Measurements from ENCODE around the gene ARL8B.
"Not testable (repeated sequence)": the region's sequence is repeated elsewhere in the genome, so short reads cannot be mapped to it uniquely, and the experiment has no call there.

ARL8B gene

GRCh38 chr3:5122030-5122740 lies at the start of gene ARL8B:
TSS of gene ARL8B (plus strand) at chr3:5122292. CDS start at chr3:5122466, 174 bp downstream.
- DNase-seq (ENCODE audit: low spot score) = peak; percentile 93

- DNase-seq (ENCODE audit: low spot score) = no peak
Measured at GRCh38 chr3:5073374-5074085, 48.6 kb upstream of the ARL8B start.

DNA sequence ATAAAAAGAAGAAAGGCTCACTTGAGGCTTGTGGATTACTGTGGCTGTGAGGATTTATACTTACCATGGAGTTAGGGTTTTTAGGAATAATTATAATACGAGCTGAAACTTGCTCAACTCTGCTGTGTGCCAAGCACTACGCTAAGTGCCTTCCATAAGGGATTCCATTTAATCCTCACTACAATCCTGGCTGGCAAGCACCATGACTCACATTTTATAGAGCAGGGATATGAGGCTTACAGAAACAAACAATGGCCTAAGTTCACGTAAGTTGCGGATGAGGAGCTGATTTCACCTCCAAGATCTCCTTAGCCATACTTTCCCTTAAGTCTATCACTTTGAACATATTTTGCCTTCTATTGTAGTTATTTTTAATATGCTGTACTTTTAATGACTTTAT lies 43.9 kb upstream of the ARL8B start:
- no peak for DNase-seq (ENCODE audit: low spot score)

GRCh38 chr3:5079761-5080160 lies 42.3 kb upstream of the ARL8B start:
- no peak for DNase-seq (ENCODE audit: low spot score)

- no peak for DNase-seq (ENCODE audit: low spot score)
Measured at GRCh38 chr3:5080779-5081550, 41.1 kb upstream of the ARL8B start.

DNA sequence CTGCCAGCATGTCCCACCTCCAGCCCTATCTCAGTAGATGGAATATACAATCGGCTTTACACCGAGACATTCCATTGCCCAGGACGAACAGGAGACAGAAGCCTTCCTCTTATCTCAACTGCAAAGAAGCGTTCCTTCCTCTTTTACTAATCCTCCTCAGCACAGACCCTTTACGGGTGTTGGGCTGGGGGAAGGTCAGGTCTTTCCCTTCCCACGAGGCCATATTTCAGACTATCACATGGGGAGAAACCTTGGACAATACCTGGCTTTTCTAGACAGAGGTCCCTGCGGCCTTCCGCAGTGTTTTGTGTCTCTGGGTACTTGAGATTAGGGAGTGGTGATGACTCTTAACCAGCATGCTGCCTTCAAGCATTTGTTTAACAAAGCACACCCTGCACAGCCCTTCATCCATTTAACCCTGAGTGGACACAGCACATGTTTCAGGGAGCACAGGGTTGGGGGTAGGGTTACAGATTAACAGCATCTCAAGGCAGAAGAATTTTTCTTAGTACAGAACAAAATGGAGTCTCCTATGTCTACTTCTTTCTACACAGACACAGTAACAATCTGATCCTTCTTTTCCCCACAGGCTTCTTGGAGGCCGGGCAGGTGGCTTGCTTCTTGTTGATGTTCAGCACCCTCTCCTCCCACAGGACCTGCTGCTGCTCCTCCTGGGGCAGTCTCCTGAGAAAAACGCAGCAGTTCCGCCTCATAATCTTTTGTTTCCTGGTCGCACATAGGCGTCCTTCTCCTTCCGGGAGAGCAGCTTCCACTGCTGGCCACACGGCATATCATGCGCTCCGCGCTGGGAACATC lies 39.9 kb upstream of the ARL8B start:
- not testable (repeated sequence) for DNase-seq (ENCODE audit: low spot score)

- no peak for DNase-seq (ENCODE audit: low spot score)
Measured at GRCh38 chr3:5082789-5083115, 39.3 kb upstream of the ARL8B start.

GRCh38 chr3:5084224-5084623 lies 37.9 kb upstream of the ARL8B start:
- DNase-seq (ENCODE audit: low spot score) = no peak

DNA sequence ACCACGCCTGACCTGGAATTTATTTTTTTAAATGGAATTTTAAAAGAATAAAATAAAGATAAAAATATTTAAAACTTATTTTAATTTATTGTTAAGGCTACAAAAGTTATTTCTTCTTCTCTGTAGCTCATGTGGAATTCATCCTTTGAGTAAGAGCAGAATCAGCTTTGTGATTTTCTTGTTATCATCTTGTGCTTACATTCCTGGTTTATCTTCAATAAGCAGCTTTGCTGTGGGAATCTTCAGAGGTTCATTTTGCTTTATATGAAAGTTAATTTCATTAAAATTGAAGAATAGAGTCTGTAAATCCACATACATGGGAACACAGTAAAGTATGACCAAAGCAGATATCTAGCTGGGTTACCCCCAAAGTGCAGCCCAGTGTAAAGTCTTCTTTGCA lies 35.4 kb upstream of the ARL8B start:
- no peak for DNase-seq (ENCODE audit: low spot score)

- DNase-seq (ENCODE audit: low spot score) = no peak
Measured at GRCh38 chr3:5087209-5087608, 34.9 kb upstream of the ARL8B start.

DNA sequence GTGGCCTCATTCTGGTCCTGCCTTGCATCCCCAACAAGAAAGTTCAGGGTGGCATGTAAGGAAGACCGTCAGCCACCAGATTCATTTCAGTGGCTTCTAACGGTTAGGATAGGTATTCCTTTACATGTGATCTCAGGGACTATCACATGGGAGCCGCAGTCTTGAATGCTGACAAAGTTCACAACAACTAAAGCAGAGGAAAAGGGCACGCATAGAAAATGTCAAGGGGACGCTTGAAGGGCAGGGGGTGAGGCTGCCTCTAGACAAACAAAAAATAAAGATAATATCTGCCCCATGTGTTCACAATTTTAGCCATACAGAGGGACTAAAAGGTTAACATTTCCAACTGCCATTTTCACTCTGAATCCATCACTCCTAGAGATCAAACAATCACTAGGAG lies 31.9 kb upstream of the ARL8B start:
- DNase-seq (ENCODE audit: low spot score) = no peak

DNA sequence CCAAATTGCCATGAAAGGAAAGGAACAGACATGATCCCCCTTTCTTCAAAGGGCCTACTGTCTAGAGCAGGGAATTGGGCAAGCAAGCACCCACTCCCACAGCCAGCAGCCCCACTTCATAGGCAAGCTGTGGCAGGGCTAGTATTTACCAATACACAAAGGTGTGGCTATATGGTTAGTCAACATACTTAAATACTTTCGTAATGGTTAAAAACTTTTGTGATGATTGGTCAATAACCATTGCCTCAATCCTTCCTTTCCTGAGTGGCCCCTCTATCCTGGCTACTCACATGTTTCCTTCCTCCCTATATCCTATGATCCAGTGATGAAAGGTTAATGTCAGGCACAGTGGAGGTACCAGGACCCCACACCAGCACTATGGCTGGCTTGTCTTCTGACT lies 30.1 kb upstream of the ARL8B start:
- DNase-seq (ENCODE audit: low spot score) = no peak

GRCh38 chr3:5093731-5094130 lies 28.4 kb upstream of the ARL8B start:
- DNase-seq (ENCODE audit: low spot score) = no peak

DNA sequence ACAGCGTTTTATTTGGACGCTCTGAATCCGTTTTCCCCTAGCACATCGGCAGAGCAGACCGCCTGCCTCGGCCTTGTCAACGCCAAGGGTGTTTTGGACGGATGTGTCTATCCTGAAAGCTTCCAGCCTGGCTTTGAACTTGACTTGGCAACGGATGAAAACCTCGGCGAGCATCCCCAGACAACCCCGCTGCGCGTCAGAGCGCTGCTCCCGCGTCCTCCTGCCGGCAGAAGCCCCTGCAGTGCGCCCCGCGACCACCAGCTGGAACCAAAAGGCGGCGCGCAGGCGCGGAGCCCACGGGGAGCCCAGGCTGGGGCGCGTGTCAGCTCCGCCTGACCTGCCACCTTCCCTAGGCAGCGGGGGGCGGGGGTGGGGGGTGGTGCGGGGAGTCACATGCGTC lies 26.2 kb upstream of the ARL8B start:
- peak; percentile 73 for DNase-seq (ENCODE audit: low spot score)

- DNase-seq (ENCODE audit: low spot score) = no peak
Measured at GRCh38 chr3:5096336-5097008, 25.6 kb upstream of the ARL8B start.

DNA sequence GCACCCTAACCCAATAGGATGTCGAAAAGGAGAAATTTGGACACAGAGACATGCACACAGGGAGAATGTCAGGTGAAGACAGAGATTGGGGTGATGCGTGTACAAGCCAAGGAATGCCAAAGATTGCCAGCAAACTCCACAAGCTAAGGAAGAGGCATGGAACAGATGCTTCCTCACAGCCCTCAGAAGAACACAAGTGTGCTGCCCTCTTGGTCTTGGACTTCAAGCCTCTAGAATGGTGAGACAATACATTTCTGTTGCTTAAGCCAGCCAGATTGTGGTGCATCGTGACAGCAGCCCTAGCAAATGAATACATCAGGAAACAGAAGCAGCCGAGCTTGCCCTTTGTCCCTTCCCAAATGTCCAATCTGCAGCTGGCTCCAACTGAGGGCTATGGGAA lies 23.7 kb upstream of the ARL8B start:
- no peak for DNase-seq (ENCODE audit: low spot score)

DNA sequence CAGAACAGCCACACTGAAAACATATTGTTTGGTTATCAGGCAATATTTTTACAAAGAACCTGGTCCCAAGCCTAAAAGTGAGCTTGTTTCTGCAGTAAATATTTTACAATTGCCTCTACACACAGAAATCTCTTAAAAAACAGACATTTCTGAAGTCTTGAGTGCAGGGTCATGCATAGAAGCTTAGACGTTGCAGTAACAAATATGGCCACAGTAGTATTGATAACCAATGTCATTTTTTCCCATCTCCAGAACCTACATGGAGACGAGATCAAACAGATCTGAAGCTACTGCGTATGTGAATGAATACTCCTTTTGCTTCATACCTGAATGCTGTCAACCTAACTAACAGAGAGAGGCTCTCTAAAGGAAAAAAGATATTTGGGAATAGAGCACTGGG lies 19.6 kb upstream of the ARL8B start:
- DNase-seq (ENCODE audit: low spot score) = no peak

- DNase-seq (ENCODE audit: low spot score) = no peak
Measured at GRCh38 chr3:5103743-5104142, 18.3 kb upstream of the ARL8B start.

DNA sequence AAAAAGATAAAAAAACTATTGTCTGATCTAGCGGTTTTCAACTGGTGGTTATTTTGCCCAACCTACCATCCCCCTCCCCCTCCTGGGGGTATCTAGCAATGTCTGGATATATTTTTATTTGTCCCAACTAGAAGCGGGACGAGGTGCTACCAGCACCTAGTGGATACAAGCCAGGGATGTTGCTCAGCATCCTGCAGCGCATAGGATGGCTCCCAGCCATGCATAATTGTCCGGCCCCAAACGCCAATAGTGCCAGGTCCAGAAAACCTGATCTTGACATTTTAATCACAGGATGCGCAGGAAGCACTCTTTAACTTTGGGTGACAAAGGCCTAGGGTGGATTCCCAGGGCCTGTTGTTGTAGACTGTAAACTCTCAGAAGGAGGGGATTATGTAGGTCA lies 17.0 kb upstream of the ARL8B start:
- no peak for DNase-seq (ENCODE audit: low spot score)

DNA sequence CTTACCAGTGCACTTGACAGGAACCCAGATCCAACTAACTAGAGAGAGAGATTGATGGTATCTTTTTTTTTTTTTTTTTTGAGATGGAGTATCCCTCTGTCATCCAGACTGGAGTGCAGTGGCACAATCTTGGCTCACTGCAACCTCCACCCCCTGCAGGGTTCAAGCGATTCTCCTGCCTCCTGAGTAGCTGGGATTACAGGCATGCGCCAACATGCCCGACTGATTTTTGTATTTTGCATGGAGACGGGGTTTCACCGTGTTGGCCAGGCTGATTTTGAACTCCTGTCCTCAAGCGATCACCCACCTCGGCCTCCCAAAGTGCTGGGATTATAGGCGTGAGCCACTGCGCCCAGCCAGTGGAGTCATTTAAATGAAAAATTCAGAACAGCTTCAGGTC lies 15.7 kb upstream of the ARL8B start:
- not testable (repeated sequence) for DNase-seq (ENCODE audit: low spot score)

GRCh38 chr3:5106933-5107334 lies 15.2 kb upstream of the ARL8B start:
- DNase-seq (ENCODE audit: low spot score) = not testable (repeated sequence)

- DNase-seq (ENCODE audit: low spot score) = no peak
Measured at GRCh38 chr3:5110337-5110736, 11.8 kb upstream of the ARL8B start.
